BE2C (cell line): ENCODE results near the gene F10.

ENCODE experiments used
- DNase-seq: peaks from one replicate; pipeline ENCODE4 v3.0.0-alpha.2; 2020
- H3K27me3 ChIP-seq: fragments of 250-450 bp; sonication (Bioruptor Pico); 2 replicates; pipeline ENCODE4 v1.5.1; 2020; ENCODE audit warnings: mild to moderate bottlenecking
- H3K36me3 ChIP-seq: fragments of 250-450 bp; sonication (Bioruptor Pico); 2 replicates; pipeline ENCODE4 v1.5.1; 2020; ENCODE audit warnings: mild to moderate bottlenecking
- H3K4me1 ChIP-seq: fragments of 250-450 bp; sonication (Bioruptor Pico); 2 replicates; pipeline ENCODE4 v1.5.1; 2020
- H3K4me3 ChIP-seq: 2 replicates; pipeline ENCODE4 v1.5.1; 2011; ENCODE audit warnings: low read depth, low read length
- H3K9me3 ChIP-seq: fragments of 250-450 bp; sonication (Bioruptor Pico); 2 replicates; pipeline ENCODE4 v1.5.1; 2020
- CTCF ChIP-seq: IDR thresholded peaks from 2 replicates; pipeline ENCODE4 v1.5.1; 2012; ENCODE audit warnings: mild to moderate bottlenecking, low read depth, low read length

Gene F10

GRCh38 chr13:113171250-113172125, 48.9 kb downstream of the F10 start:
- no peak for DNase-seq
- Histone ChIP-seq H3K4me3 (no peak overlapping the region), H3K4me1 (peaks cover 10% of the 10 kb centered on the region), H3K27me3 (no peaks in the 10 kb centered on the region), H3K36me3 (peaks cover 57% of the 10 kb centered on the region), H3K9me3 (no peaks in the 10 kb centered on the region)
- TF ChIP-seq CTCF, result no peak

DNA sequence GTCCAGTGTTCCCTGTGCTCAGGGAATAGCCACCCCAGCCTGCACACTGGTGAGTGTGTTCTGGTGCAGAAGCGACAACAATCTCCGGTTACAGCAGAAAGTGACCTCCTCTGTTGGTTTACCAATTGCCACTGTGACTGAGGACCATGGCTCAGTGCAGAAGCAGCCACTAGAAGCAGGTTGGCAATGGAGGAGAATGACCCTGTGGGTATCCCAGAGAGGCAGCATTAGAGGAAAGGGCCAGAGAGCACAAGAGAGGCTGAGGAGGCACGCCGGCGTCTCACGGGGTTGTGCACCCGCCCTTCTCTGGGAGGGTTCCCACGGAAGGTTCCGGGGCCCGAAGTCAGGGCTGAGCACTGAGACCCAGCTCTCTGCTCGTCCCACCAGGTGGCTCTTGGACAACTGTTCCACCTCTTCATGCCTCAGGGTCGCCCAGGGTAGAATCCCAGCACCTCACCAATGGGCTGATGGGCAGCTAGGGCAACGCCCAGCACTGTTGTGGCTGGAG, 49.9 kb downstream of the F10 start:
- H3K36me3 ChIP-seq, result peaks cover 66% of the 10 kb centered on the region
- no peak for DNase-seq
- peaks cover 10% of the 10 kb centered on the region for H3K4me1 ChIP-seq
- no peak for TF ChIP-seq CTCF
- no peaks in the 10 kb centered on the region for H3K9me3 ChIP-seq
- no peak overlapping the region for H3K4me3 ChIP-seq
- H3K27me3 ChIP-seq, result no peaks in the 10 kb centered on the region

GRCh38 chr13:113176280-113176679, 53.7 kb downstream of the F10 start:
- Histone ChIP-seq H3K4me1 (peaks cover 11% of the 10 kb centered on the region), H3K36me3 (peaks cover 73% of the 10 kb centered on the region), H3K27me3 (no peaks in the 10 kb centered on the region), H3K9me3 (no peaks in the 10 kb centered on the region), H3K4me3 (no peak overlapping the region)
- DNase-seq, result no peak
- TF ChIP-seq CTCF, result no peak

- Histone ChIP-seq H3K4me1 (peaks cover 7% of the 10 kb centered on the region), H3K36me3 (peaks cover 71% of the 10 kb centered on the region), H3K4me3 (no peak overlapping the region), H3K27me3 (no peaks in the 10 kb centered on the region), H3K9me3 (no peaks in the 10 kb centered on the region)
- no peak for TF ChIP-seq CTCF
- no peak for DNase-seq
Measured at GRCh38 chr13:113176822-113177221, 54.2 kb downstream of the F10 start.

DNA sequence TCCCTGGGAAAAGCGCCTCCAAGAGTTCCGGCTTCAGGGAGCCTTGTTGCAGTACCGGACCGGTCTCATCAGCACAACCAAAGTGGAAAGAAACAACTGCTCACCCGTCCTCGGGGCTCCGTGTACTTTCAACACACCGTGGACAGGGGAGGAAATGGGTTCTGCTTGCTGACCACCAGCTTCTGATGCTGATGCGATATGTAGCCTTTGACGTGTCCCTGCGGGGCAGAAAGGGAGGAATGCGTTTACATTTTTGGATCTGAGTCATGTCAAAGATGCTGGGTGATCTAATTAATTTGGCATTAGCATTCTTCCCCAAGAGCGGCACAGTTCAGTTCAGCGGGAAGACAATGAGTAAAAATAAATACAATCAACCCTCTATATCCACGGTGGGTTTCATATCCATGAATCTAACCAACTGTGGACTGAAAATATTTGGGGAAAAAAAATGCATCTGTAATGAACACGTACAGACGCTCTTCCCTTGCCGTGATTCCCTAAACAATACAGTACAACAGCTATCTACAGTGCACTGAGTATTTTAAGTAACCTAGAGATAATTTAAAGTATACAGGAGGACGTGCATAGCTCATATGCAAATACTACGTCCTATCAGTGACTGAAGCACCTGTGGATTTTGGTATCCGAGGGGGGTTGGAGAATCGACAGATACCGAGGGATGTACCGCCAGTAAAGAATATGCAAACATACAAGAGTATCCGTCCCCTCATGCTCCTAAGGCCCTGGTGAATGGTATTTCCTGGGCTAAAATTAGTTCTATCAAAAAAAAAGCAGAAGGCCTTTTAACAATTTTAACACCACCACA, 55.7 kb downstream of the F10 start:
- peak; percentile 29 for DNase-seq
- H3K4me1 ChIP-seq, result peaks cover 7% of the 10 kb centered on the region
- peaks cover 71% of the 10 kb centered on the region for H3K36me3 ChIP-seq
- TF ChIP-seq CTCF, result no peak
- no peak overlapping the region for H3K4me3 ChIP-seq
- H3K27me3 ChIP-seq, result no peaks in the 10 kb centered on the region
- H3K9me3 ChIP-seq, result no peaks in the 10 kb centered on the region

- H3K4me1 ChIP-seq, result peaks cover 7% of the 10 kb centered on the region
- peaks cover 75% of the 10 kb centered on the region for H3K36me3 ChIP-seq
- no peak overlapping the region for H3K4me3 ChIP-seq
Measured at GRCh38 chr13:113178896-113179167, 56.2 kb downstream of the F10 start.

More at GRCh38 chr13:113178896-113179167, 56.2 kb downstream of the F10 start:
- no peak for TF ChIP-seq CTCF
- no peak for DNase-seq
- Histone ChIP-seq H3K9me3 (no peaks in the 10 kb centered on the region), H3K27me3 (no peaks in the 10 kb centered on the region)
